GM18498 (cell line): ENCODE results near the gene TOPAZ1.

Experiments
- ATAC-seq: cut with Tn5 transposase; IDR thresholded peaks from one replicate; pipeline ENCODE4 v1.9.1; 2021; ENCODE audit warnings: mild to moderate bottlenecking, moderate library complexity; ENCODE audit not compliant: unreplicated experiment

Gene TOPAZ1

GRCh38 chr3:44240061-44240460 lies 1.6 kb upstream of the TOPAZ1 start:
- ATAC-seq, result no peak

- ATAC-seq, result no peak
Measured at GRCh38 chr3:44242721-44243120, 1.0 kb downstream of the TOPAZ1 start.

GRCh38 chr3:44248152-44248551 lies 6.5 kb downstream of the TOPAZ1 start:
- no peak for ATAC-seq

- no peak for ATAC-seq
Measured at GRCh38 chr3:44252332-44252959, 10.8 kb downstream of the TOPAZ1 start.

- no peak for ATAC-seq
Measured at GRCh38 chr3:44259404-44259803, 17.7 kb downstream of the TOPAZ1 start.

- no peak for ATAC-seq
Measured at GRCh38 chr3:44264146-44264545, 22.5 kb downstream of the TOPAZ1 start.

- ATAC-seq, result no peak
Measured at GRCh38 chr3:44265815-44266214, 24.1 kb downstream of the TOPAZ1 start.

- ATAC-seq, result no peak
Measured at GRCh38 chr3:44272191-44272590, 30.5 kb downstream of the TOPAZ1 start.

GRCh38 chr3:44277925-44278324 lies 36.2 kb downstream of the TOPAZ1 start:
- no peak for ATAC-seq

GRCh38 chr3:44280077-44280476 lies 38.4 kb downstream of the TOPAZ1 start:
- no peak for ATAC-seq

- ATAC-seq, result no peak
Measured at GRCh38 chr3:44280631-44281030, 38.9 kb downstream of the TOPAZ1 start.

- no peak for ATAC-seq
Measured at GRCh38 chr3:44284949-44285348, 43.3 kb downstream of the TOPAZ1 start.

GRCh38 chr3:44289882-44290462 lies 48.3 kb downstream of the TOPAZ1 start:
- ATAC-seq, result no peak

GRCh38 chr3:44292276-44292675 lies 50.6 kb downstream of the TOPAZ1 start:
- no peak for ATAC-seq

GRCh38 chr3:44292947-44293346 lies 51.3 kb downstream of the TOPAZ1 start:
- ATAC-seq, result no peak

- ATAC-seq, result no peak
Measured at GRCh38 chr3:44297255-44297654, 55.6 kb downstream of the TOPAZ1 start.

- no peak for ATAC-seq
Measured at GRCh38 chr3:44301746-44302145, 60.1 kb downstream of the TOPAZ1 start.

- no peak for ATAC-seq
Measured at GRCh38 chr3:44309500-44309899, 67.8 kb downstream of the TOPAZ1 start.

GRCh38 chr3:44318891-44319311 lies 77.2 kb downstream of the TOPAZ1 start:
- no peak for ATAC-seq

- ATAC-seq, result no peak
Measured at GRCh38 chr3:44321335-44321734, 79.6 kb downstream of the TOPAZ1 start.

GRCh38 chr3:44323341-44323955 lies 81.8 kb downstream of the TOPAZ1 start:
- ATAC-seq, result no peak

- ATAC-seq, result no peak
Measured at GRCh38 chr3:44324584-44324983, 82.9 kb downstream of the TOPAZ1 start.
